Naive thymus-derived CD4-positive, alpha-beta T cell (primary cell): ENCODE measurements around the gene SSX2. TPM values are rescaled to one million over a fixed set of nuclear protein-coding genes. Genes with fewer than 3 reads are reported as not detected.
"Not testable (repeated sequence)": the region's sequence is repeated elsewhere in the genome, so short reads cannot be mapped to it uniquely, and the experiment has no call there.

Source experiments
- ATAC-seq: fragments of 150-1000 bp; cut with Tn5 transposase; 2 replicates; pipeline ENCODE4 v1.10.0; 2021; ENCODE audit warnings: mild to moderate bottlenecking, moderate library complexity
- CTCF ChIA-PET: fragments of 350-600 bp; sonication (Branson Sonifier 250); formaldehyde crosslinking; loops from one replicate; lab custom pipeline; 2021; ENCODE audit warnings: antibody characterized with exemption; lab: Charles Lee
- POLR2A ChIA-PET: fragments of 350-600 bp; sonication (Branson Sonifier 250); formaldehyde crosslinking; loops from one replicate; lab custom pipeline; 2021; ENCODE audit warnings: antibody characterized with exemption, inconsistent platforms; lab: Charles Lee
- DNase-seq, 9 donors: peaks; one replicate each; pipeline versions ENCODE4 v3.0.0 to v3.0.0-alpha.2; 2020 to 2022; ENCODE audit warnings: mixed read lengths in 1 of 9
- H3K27ac ChIP-seq: one replicate; pipeline ENCODE4 v1.7.0; 2013; ENCODE audit warnings: mild to moderate bottlenecking, low read depth, low read length, moderate library complexity
- H3K27me3 ChIP-seq, 2 donors: one replicate each; pipeline ENCODE4 v1.7.0; 2013; ENCODE audit warnings: low read length in 2 of 2, mild to moderate bottlenecking in 2 of 2, moderate library complexity in 2 of 2; ENCODE audit not compliant: control insufficient read depth in 2 of 2, insufficient read depth in 2 of 2
- H3K36me3 ChIP-seq, 3 experiments: 1 replicate in 2 of 3; 2 replicates in 1 of 3; pipeline ENCODE4 v1.7.0; 2013; ENCODE audit warnings: low read length in 3 of 3, mild to moderate bottlenecking in 3 of 3, moderate library complexity in 1 of 3; ENCODE audit not compliant: insufficient read depth in 3 of 3, control insufficient read depth in 2 of 3
- H3K4me1 ChIP-seq, 2 donors: one replicate each; pipeline ENCODE4 v1.7.0; 2013; ENCODE audit warnings: low read length in 2 of 2, mild to moderate bottlenecking in 2 of 2, moderate library complexity in 1 of 2; ENCODE audit not compliant: control insufficient read depth in 2 of 2, insufficient read depth in 2 of 2
- H3K4me3 ChIP-seq: 2 replicates; pipeline ENCODE4 v1.7.0; 2013; ENCODE audit warnings: mild to moderate bottlenecking, low read length
- H3K9me3 ChIP-seq, 3 experiments: 1 replicate in 2 of 3; 2 replicates in 1 of 3; pipeline ENCODE4 v1.7.0; 2013; ENCODE audit warnings: low read length in 3 of 3; ENCODE audit not compliant: control insufficient read depth in 2 of 3
- H3K27ac Mint-ChIP-seq, 9 donors: one replicate each; pipeline ENCODE4 v1.8.0; 2020 to 2022; ENCODE audit warnings: mixed read lengths in 9 of 9, mild to moderate bottlenecking in 8 of 9, moderate library complexity in 5 of 9, inconsistent platforms in 2 of 9
- H3K27me3 Mint-ChIP-seq, 5 donors: one replicate each; pipeline ENCODE4 v1.8.0; 2021 to 2022; ENCODE audit warnings: mixed read lengths in 5 of 5, mild to moderate bottlenecking in 1 of 5
- H3K36me3 Mint-ChIP-seq, 5 donors: one replicate each; pipeline ENCODE4 v1.8.0; 2020 to 2022; ENCODE audit warnings: mixed read lengths in 5 of 5, mild to moderate bottlenecking in 3 of 5, inconsistent platforms in 1 of 5
- H3K4me1 Mint-ChIP-seq, 7 donors: one replicate each; pipeline ENCODE4 v1.8.0; 2020 to 2022; ENCODE audit warnings: mixed read lengths in 7 of 7, mild to moderate bottlenecking in 3 of 7, inconsistent platforms in 1 of 7
- H3K4me3 Mint-ChIP-seq, 10 donors: one replicate each; pipeline ENCODE4 v1.8.0; 2020 to 2022; ENCODE audit warnings: mild to moderate bottlenecking in 10 of 10, mixed read lengths in 10 of 10, moderate library complexity in 6 of 10, inconsistent platforms in 2 of 10
- H3K9me3 Mint-ChIP-seq, 11 donors: one replicate each; pipeline ENCODE4 v1.8.0; 2020 to 2022; ENCODE audit warnings: mixed read lengths in 11 of 11, mild to moderate bottlenecking in 4 of 11, inconsistent platforms in 1 of 11, moderate library complexity in 1 of 11
- intact Hi-C, 2 donors: fragments of 100-400 bp; cut with micrococcal nuclease; formaldehyde crosslinking; loops; one replicate each; pipeline ENCODE4 v1.15.1; 2023
- polyA plus RNA-seq, 2 donors: library from polyadenylated mRNA; unstranded; fragments of 300-500 nt; fragmentation: Illumina TruSeq; gene quantifications; one replicate each; pipeline ENCODE4 v1.2.3, GENCODE V29; 2021
- total RNA-seq, 6 experiments: library from RNA in 5 of 6; stranded (reverse) in 5 of 6; gene quantifications; 1 replicate in 5 of 6; 2 replicates in 1 of 6; pipeline ENCODE4 v1.2.3 and lab custom pipeline; 2021 to 2026

The SSX2 gene
- total and polyA plus RNA-seq, 7 experiments from 2014 or later = not detected

- H3K9me3 Mint-ChIP-seq, CTCF ChIA-PET, H3K36me3 Mint-ChIP-seq, intact Hi-C loops, ATAC-seq, H3K27ac Mint-ChIP-seq, H3K4me1 ChIP-seq, POLR2A ChIA-PET, H3K36me3 ChIP-seq, DNase-seq, H3K9me3 ChIP-seq, H3K27me3 ChIP-seq, H3K4me1 Mint-ChIP-seq, H3K4me3 ChIP-seq, H3K4me3 Mint-ChIP-seq, H3K27ac ChIP-seq: not testable (repeated sequence)
- H3K27me3 Mint-ChIP-seq = peaks cover 0 to 14% (median 4%) of the 10 kb centered on the region in 5 donors
Observed at GRCh38 chrX:52648956-52649355, 58.0 kb downstream of the SSX2 start.

Other genes starting within 250 kb of the SSX2 start
- gene XAGE1A, start 211.4 kb downstream of the SSX2 start, total RNA-seq = not detected
- not detected for gene XAGE1A, start 211.4 kb downstream of the SSX2 start, polyA plus RNA-seq
- not detected for gene XAGE1B, start 190.1 kb downstream of the SSX2 start, total RNA-seq
- gene XAGE1B, start 190.1 kb downstream of the SSX2 start, polyA plus RNA-seq = not detected
- gene SSX7, start 52.3 kb downstream of the SSX2 start, total RNA-seq = not detected
- gene SSX7, start 52.3 kb downstream of the SSX2 start, polyA plus RNA-seq = not detected
- gene SSX2B, start 44.1 kb upstream of the SSX2 start, total RNA-seq = not detected
- gene SSX2B, start 44.1 kb upstream of the SSX2 start, polyA plus RNA-seq = not detected
- not detected for gene SPANXN5, start 90.2 kb upstream of the SSX2 start, total RNA-seq
- not detected for gene SPANXN5, start 90.2 kb upstream of the SSX2 start, polyA plus RNA-seq
- not detected for gene XAGE5, start 104.1 kb upstream of the SSX2 start, total RNA-seq
- not detected for gene XAGE5, start 104.1 kb upstream of the SSX2 start, polyA plus RNA-seq
- gene XAGE3, start 160.9 kb upstream of the SSX2 start, total RNA-seq = not detected
- gene XAGE3, start 160.9 kb upstream of the SSX2 start, polyA plus RNA-seq = not detected
- 10 to 100 TPM in 2 of 5 experiments, 1 to 10 TPM in 3; 7.4 to 17.3 (median 9.4) TPM for gene FAM156B, start 190.2 kb upstream of the SSX2 start, total RNA-seq
- gene FAM156B, start 190.2 kb upstream of the SSX2 start, polyA plus RNA-seq = 10 to 100 TPM; 10.1 to 10.7 TPM